ENCODE data around the gene ASB18.

ASB18 gene

DNA sequence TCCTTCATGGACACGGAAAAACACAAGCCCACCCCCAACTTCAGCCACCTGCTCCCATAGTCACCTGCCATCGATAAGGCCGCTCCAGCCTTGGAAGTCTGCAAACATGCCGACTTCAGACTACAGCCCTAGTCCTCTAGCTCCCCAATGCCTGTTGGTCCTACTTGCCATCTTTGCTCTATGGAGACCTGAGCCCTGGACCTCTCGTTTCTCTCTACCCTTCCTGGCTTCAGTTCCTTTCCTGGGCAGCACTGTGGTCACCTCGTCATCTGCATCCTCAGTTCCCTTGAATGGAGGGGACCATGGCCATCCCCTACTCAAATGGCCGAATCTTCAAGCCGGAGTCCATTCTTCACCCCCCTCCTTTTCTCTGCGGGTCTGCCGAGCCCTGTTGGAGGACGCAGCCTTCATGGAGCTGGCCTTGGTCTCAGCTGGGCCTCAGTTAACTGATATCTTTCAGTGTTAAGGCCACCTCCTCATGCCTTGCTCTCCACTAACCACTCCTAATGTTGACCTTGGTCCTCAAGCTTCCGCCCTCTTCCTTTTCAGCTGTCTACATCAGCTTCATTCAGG is 48.4 kb downstream of the ASB18 start:
- H3K4me3 ChIP-seq (ENCODE audit: low read length), result no peak overlapping the region

DNA sequence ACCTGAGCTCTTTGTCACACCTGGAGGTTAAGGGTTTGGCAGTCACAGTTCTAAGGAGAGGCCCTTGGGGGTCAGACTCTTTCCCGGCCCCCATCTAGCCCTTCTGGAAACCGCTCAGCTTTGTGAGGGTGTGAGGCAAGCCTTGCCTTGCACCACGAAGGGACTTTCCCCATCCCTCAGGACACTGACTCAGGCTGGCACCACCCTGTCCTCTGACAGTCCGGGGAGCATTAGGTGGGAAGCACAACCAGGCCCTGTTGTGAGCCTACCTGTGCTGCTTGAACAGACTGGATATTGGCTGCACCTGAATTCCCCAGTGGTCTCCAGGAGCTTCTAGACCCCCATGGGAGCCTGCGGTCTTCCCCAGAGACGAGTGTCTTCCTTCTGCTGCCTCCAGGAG is 49.0 kb downstream of the ASB18 start:
- no peak for TF ChIP-seq ZNF274 (IDR thresholded peaks at IDR 0.05; ENCODE audit: low read depth, low read length)
- H3K4me3 ChIP-seq (ENCODE audit: low read length), result no peak overlapping the region

More for the DNA sequence above, 48.4 kb downstream of the ASB18 start:
- no peak for TF ChIP-seq ZNF274 (IDR thresholded peaks at IDR 0.05; ENCODE audit: low read depth, low read length)

- no peak for TF ChIP-seq ZNF274 (IDR thresholded peaks at IDR 0.05; ENCODE audit: low read depth, low read length)
- no peak overlapping the region for H3K4me3 ChIP-seq (ENCODE audit: low read length)
These were observed 49.7 kb downstream of the ASB18 start for GRCh38 chr2:236214376-236214995.

DNA sequence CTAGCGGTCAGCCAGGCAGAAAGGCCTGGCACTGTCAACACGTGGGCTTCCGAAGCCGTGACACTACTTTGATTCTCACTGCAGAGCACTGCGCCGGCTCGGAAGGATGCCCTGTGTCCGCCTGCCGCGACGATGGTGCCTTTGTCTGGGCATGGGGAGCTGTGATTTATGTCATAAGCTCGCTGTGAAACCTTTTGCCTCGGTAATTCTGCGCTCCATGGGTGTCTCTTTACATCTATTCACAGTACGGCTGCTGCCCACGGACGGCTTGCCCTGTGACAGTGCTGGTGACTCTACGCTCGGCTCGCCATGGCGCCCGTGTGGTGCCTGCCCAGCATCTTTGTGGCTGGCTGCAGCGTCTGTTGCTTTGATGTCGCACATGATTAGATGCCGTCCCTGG is 52.9 kb downstream of the ASB18 start:
- no peak for TF ChIP-seq ZNF274 (IDR thresholded peaks at IDR 0.05; ENCODE audit: low read depth, low read length)
- no peak overlapping the region for H3K4me3 ChIP-seq (ENCODE audit: low read length)

DNA sequence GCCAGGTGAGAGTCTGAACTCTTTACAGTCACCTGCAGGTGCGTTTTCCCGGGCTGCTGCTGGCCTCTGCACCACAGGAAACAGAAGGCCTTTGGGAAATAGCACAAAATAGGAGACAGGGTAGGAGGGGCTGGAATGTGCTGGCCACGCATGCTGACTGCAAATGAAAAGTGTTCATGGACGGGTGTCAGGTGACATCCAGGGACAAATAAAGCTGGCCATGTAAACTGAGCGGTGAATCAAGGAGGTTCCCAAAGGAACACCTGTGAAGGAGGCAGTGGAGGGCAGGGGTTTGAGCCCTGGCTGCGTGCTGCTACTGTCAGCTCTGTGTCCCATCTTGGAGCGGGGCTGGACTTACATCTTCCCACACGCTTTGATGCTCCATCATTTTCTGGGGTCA is 53.7 kb downstream of the ASB18 start:
- no peak overlapping the region for H3K4me3 ChIP-seq (ENCODE audit: low read length)
- TF ChIP-seq ZNF274 (IDR thresholded peaks at IDR 0.05; ENCODE audit: low read depth, low read length), result no peak

DNA sequence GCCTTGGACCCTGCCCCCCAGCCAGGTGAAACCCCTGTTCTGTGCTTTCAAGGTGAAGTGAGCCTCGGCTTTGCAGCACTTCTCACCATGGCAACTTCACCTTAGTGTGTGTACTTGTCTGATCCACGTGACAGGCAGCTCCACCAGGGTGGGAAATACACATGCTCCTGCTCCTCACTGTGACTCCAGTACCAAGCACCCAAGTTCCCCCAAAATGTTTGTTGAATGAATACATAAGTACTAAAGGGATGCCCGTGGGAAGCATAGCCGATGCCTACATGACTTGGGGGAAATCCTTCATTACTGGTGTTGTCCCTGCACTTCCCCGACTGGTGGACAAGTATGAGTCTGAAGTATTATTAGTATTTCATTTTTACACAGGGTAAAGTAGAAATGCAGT is 54.2 kb downstream of the ASB18 start:
- no peak overlapping the region for H3K4me3 ChIP-seq (ENCODE audit: low read length)
- no peak for TF ChIP-seq ZNF274 (IDR thresholded peaks at IDR 0.05; ENCODE audit: low read depth, low read length)

DNA sequence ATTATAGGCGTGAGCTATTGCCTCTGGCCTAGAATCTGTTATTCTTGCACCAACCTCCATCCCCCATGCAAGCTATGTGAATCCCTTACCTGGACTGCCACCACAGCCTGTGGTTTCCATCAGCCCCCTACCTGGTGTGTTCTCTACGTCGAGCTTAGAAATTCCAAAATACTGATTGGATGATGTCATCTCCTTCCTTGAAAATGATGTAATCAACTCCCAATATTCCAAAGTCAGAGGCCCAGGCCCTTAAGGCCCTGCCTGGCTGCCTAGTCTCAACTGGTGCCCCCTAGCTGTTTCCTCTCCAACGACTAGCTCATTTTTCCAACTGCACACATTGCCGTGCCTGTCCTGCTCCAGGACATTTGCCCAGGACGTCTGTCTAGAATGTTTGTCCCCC is 54.7 kb downstream of the ASB18 start:
- no peak for TF ChIP-seq ZNF274 (IDR thresholded peaks at IDR 0.05; ENCODE audit: low read depth, low read length)
- no peak overlapping the region for H3K4me3 ChIP-seq (ENCODE audit: low read length)

DNA sequence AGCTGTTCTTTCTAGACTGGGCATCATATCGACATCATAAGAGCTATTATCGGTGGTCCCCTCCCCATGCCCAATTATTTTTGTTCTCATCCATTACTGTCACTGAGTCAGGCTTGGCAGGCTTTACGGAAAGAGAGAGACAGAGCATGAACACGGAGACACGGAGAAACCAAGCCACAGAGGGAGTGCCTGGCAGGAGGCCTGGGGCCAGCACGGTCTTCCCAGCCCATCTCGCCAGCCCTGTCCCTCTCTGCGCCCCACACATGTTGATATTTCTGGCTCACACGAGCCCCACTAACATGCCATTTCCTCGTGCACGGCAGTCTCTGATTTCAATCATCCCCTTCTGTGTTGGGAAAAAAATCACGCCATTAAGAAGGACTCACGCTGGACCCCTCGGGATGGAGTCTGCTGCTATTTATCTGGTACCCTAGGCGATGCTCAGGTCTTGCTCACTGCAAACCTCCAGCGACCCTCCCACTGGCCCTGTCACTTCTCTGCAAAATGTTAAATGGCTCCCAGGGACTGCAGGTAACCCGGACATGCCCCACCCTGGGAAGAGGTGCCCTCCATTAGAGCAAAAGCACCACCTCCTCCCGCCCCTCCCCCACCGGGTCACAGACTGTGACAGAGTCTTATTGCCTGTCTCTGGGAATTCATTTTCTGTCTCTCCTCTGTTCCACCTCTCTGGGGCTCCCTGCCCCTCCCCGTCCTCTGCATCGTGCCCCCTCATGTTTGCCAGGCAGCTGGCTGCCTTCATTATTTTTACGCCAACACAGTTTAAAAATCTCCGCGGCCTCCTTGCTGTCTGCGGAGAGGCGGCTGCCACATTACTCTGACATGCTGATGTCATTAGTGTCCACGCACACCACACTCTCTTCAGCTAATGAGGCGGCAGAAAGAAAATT is 55.9 kb downstream of the ASB18 start:
- no peak for TF ChIP-seq ZNF274 (IDR thresholded peaks at IDR 0.05; ENCODE audit: low read depth, low read length)
- H3K4me3 ChIP-seq (ENCODE audit: low read length), result no peak overlapping the region

DNA sequence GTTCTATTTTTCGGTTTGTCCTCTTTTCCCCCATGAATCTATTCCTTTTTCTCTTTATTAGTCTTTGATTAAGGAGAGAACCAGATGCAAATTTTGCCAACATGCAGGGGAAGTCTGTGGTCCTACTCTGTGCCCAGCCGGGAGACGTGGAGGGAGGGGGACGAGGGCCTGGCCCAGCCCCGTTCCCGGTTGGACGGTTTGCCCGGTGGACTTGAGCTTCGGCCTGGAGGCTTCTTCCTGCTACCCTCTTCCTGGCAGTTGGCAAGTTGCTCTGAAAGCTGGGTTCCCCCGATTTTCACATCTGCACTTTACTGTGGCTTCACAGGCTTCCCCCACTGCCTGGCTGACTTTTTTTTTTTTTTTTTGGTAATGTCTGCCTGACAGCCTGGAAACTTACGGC is 56.7 kb downstream of the ASB18 start:
- TF ChIP-seq ZNF274 (IDR thresholded peaks at IDR 0.05; ENCODE audit: low read depth, low read length), result no peak
- no peak overlapping the region for H3K4me3 ChIP-seq (ENCODE audit: low read length)

- no peak overlapping the region for H3K4me3 ChIP-seq (ENCODE audit: low read length)
- TF ChIP-seq ZNF274 (IDR thresholded peaks at IDR 0.05; ENCODE audit: low read depth, low read length), result no peak
These were observed 58.1 kb downstream of the ASB18 start for GRCh38 chr2:236205867-236206645.

GRCh38 chr2:236204953-236205352 is 59.3 kb downstream of the ASB18 start:
- H3K4me3 ChIP-seq (ENCODE audit: low read length), result no peak overlapping the region
- no peak for TF ChIP-seq ZNF274 (IDR thresholded peaks at IDR 0.05; ENCODE audit: low read depth, low read length)

DNA sequence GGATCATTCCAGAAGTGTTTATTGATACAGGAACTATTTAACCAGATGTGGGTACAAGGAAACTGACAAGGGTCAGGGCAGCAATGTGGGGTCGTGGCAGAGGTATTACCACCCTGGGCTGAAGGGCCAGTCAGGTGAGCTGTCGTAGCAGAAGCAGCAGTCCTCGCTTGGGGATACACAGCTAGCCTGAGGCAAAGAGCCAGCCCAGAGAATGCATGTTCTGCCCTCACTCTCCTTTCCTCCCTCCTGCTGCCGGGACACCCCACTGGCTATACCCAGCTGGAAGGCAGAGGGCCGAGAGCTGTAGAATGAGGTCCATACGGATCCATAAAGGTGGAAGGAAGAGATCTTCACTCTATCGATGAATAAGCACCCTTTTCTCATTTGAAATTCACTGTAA is 63.8 kb downstream of the ASB18 start:
- H3K4me3 ChIP-seq (ENCODE audit: low read length), result no peak overlapping the region
- TF ChIP-seq ZNF274 (IDR thresholded peaks at IDR 0.05; ENCODE audit: low read depth, low read length), result no peak

DNA sequence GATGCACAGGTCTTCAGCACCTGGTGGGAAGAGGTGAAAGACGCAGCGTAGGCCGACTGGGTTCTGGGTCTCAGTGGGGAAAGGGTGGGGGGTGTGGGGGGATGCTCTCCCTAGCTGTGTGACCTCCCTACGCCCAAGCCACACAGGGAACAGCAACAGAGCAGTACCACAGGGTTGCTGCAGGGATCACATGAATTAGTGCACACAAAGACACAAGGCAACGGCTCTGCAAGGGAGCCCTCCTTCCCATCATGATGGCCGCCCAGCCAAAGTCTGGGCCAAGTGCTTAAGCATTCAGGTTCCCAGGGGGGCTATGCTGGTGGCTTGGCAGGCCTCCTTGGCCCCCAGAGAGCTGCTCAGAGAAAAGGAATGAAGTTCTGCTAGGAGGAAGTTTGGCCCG is 67.8 kb downstream of the ASB18 start:
- TF ChIP-seq ZNF274 (IDR thresholded peaks at IDR 0.05; ENCODE audit: low read depth, low read length), result no peak
- H3K4me3 ChIP-seq (ENCODE audit: low read length), result no peak overlapping the region

DNA sequence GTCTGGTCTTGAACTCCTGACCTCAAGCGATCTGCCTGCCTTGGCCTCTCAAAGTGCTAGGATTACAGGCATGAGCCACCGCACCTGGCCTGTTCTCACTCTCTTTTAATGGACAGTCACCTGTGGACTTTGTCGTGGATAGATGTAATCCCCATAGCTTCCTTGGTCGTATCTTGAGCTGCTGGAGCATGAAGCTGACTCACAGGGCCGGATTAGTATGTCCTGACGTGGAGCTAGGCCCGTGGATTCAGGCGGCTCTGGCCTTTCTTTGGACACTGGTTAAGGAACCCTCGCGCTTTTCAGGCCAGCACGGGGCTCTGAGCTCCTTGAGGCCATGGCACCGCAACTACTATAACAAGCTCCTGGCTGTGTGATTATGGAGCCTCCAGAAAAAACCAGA is 68.5 kb downstream of the ASB18 start:
- TF ChIP-seq ZNF274 (IDR thresholded peaks at IDR 0.05; ENCODE audit: low read depth, low read length), result no peak
- no peak overlapping the region for H3K4me3 ChIP-seq (ENCODE audit: low read length)

Measured in GM08714 (cell line).